Measurements from ENCODE around the gene HERC3.

The HERC3 gene

GRCh38 chr4:88591787-88592599 lies at the start of gene HERC3:
HERC3 (plus strand) TSS chr4:88592480; CDS start chr4:88605824, 13,344 bp downstream.
- peak; percentile 95 for DNase-seq (ENCODE audit: low spot score)

GRCh38 chr4:88549815-88550214 lies 42.5 kb upstream of the HERC3 start:
- no peak for DNase-seq (ENCODE audit: low spot score)

- DNase-seq (ENCODE audit: low spot score) = no peak
Measured at GRCh38 chr4:88567591-88567990, 24.7 kb upstream of the HERC3 start.

- DNase-seq (ENCODE audit: low spot score) = peak; percentile 31
Measured at GRCh38 chr4:88570001-88570400, 22.3 kb upstream of the HERC3 start.

- DNase-seq (ENCODE audit: low spot score) = peak; percentile 5
Measured at GRCh38 chr4:88573276-88573980, 18.9 kb upstream of the HERC3 start.

GRCh38 chr4:88573995-88574394 lies 18.3 kb upstream of the HERC3 start:
- DNase-seq (ENCODE audit: low spot score) = peak; percentile 20

- DNase-seq (ENCODE audit: low spot score) = no peak
Measured at GRCh38 chr4:88575186-88575585, 17.1 kb upstream of the HERC3 start.

GRCh38 chr4:88582493-88582892 lies 9.8 kb upstream of the HERC3 start:
- no peak for DNase-seq (ENCODE audit: low spot score)

GRCh38 chr4:88583631-88584470 lies 8.4 kb upstream of the HERC3 start:
- DNase-seq (ENCODE audit: low spot score) = no peak

GRCh38 chr4:88584471-88584900 lies 7.8 kb upstream of the HERC3 start:
- DNase-seq (ENCODE audit: low spot score) = no peak

- no peak for DNase-seq (ENCODE audit: low spot score)
Measured at GRCh38 chr4:88585917-88586316, 6.4 kb upstream of the HERC3 start.

- no peak for DNase-seq (ENCODE audit: low spot score)
Measured at GRCh38 chr4:88587306-88587705, 5.0 kb upstream of the HERC3 start.

- DNase-seq (ENCODE audit: low spot score) = peak; percentile 90
Measured at GRCh38 chr4:88592600-88593448, 544 bp downstream of the HERC3 start.

GRCh38 chr4:88597970-88598660 lies 5.8 kb downstream of the HERC3 start:
- DNase-seq (ENCODE audit: low spot score) = no peak

- no peak for DNase-seq (ENCODE audit: low spot score)
Measured at GRCh38 chr4:88599298-88599697, 7.0 kb downstream of the HERC3 start.

GRCh38 chr4:88599714-88600113 lies 7.4 kb downstream of the HERC3 start:
- no peak for DNase-seq (ENCODE audit: low spot score)

GRCh38 chr4:88600176-88600838 lies 8.0 kb downstream of the HERC3 start:
- peak; percentile 47 for DNase-seq (ENCODE audit: low spot score)

- DNase-seq (ENCODE audit: low spot score) = no peak
Measured at GRCh38 chr4:88604978-88605678, 12.8 kb downstream of the HERC3 start.

GRCh38 chr4:88605736-88606135 lies 13.5 kb downstream of the HERC3 start:
- no peak for DNase-seq (ENCODE audit: low spot score)

GRCh38 chr4:88606832-88607231 lies 14.6 kb downstream of the HERC3 start:
- DNase-seq (ENCODE audit: low spot score) = no peak

Measured in AG08395 (cell line).